ENCODE results near the gene MYO1E.
"Not testable (repeated sequence)": the region's sequence is repeated elsewhere in the genome, so short reads cannot be mapped to it uniquely, and the experiment has no call there.

The MYO1E gene

DNA sequence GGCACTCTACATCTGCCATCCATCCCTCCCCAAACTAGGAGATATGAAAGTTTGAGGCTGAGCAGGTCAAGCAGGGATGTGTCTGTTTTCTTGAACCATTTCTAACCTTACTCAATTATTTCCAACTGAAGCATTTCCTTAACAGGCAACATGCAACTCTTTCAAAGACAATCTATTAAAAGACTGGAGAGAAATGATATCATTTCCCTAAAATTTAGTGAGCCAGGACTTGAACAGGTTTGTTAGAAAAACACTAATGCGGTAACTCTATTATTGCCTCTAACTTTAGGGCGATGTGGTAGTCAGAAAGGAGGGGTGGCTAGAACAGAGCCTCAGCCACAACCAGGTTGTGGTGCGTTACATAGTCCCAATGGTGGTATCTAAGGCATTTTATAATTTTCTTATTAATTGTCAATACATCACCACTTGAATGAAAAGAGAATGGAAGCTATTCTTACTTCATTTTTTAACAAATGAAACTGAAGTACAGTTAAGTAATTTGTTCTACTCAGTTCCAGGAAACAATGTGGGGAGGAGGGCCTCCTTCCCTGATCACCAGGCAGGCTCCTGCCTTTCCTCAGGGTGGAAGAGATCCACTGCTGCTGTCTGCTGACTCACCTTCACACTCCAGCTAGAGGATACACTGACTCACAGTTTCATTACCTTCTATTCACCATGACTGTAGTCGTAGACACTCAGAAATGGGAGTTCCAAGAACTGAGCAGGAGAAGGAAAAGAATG lies 22.8 kb downstream of the MYO1E start:
- peak; percentile 51 for DNase-seq

GRCh38 chr15:59347915-59348314 lies 24.8 kb downstream of the MYO1E start:
- no peak for DNase-seq

DNA sequence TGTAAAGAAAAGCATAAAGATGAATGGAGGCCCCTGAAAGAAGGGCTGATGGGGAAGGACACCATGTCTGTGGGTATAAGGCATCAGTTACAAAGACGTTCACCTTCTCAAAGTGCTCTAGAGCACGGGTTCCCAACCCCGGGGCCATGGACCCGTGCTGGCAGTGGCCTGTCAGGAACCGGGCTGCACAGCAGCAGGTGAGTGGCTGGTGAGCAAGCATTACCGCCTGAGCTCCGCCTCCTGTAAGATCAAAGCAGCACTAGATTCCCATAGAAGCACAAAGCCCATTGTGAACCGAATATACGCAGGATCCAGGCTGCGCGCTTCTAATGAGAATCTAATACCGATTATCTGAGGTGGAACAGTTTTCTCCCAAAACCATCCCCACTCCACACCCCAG lies 25.7 kb downstream of the MYO1E start:
- DNase-seq: no peak

GRCh38 chr15:59345326-59345725 lies 27.3 kb downstream of the MYO1E start:
- no peak for DNase-seq

DNA sequence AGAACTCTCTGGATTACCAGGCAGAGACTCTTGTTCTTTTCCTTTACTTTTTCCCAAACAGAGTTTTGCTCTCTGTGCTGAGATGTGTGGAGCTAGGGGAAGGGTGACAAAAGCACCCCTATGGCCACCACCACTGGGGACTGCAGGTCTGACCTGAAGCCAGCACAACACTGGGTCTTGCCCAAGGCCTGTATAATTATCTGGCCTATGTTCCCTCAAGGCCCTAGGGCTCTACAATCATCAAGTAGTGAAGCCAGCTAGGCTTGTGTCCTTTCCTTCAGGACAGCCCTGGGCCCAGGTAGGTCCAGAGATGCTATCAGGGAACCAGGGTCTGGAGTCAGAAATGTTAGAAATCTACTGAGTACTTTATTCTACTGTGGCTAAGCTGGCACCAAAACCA lies 28.4 kb downstream of the MYO1E start:
- DNase-seq: no peak

DNA sequence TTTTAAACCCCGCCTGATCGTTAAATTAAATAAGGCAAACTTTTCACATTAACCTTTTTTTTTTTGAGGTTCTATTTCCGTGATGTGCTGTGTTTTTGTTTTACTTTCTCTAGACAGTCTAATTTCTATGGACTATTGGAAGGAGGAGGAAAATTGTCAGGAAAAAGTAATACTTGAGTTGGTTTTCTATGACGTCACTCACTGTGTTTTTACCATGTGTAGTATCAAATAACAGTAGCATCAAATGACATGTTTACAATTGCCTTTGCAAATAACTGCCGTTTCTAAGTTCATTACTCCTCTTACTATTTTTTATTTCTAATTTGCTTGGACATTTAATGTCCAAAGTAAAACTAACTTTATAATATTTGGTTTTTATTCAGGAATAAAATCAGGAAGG lies 32.3 kb downstream of the MYO1E start:
- DNase-seq: no peak

- no peak for DNase-seq
These were observed 33.4 kb downstream of the MYO1E start for GRCh38 chr15:59339252-59339672.

- no peak for DNase-seq
These were observed 34.3 kb downstream of the MYO1E start for GRCh38 chr15:59338414-59338813.

DNA sequence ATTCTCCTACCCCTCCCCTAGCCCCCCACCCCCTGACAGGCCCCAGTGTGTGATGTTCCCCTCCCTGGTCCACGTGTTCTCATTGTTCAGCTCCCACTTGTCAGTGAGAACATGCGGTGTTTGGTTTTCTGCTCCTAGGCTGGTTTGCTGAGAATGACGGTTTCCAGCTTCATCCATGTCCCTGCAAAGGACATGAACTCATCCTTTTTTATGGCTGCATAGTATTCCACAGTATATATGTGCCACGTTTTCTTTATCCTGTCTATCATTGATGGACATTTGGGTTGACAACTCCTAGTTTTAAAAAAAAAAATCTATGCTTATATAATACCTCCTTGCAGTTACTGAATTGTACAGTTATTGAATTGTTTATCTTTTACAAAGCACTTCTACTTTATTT lies 35.9 kb downstream of the MYO1E start:
- DNase-seq: not testable (repeated sequence)

GRCh38 chr15:59335207-59335786 lies 37.4 kb downstream of the MYO1E start:
- no peak for DNase-seq

- no peak for DNase-seq
These were observed 38.6 kb downstream of the MYO1E start for GRCh38 chr15:59334076-59334415.

- no peak for DNase-seq
These were observed 39.1 kb downstream of the MYO1E start for GRCh38 chr15:59333401-59334075.

GRCh38 chr15:59332009-59332408 lies 40.7 kb downstream of the MYO1E start:
- no peak for DNase-seq

- no peak for DNase-seq
These were observed 42.0 kb downstream of the MYO1E start for GRCh38 chr15:59330649-59331048.

- DNase-seq: no peak
These were observed 42.9 kb downstream of the MYO1E start for GRCh38 chr15:59329570-59330350.

DNA sequence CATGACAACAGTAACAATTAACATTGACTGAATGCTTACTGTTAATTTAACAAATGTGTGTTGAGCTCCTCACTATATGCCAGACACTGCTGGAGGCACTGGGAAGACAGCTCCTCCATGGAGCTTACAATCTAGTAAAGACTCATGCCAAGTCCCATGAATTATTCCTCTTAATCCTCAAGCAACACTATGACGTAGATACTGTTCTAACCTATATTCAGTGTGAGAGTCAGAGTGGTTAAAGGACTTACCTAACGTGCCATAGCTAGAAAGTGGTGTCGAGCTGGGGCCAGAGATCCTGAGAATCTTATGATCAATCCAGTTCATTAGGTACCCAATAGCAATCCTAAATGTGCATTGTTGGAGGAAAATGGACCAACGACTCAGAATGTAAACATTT lies 43.6 kb downstream of the MYO1E start:
- DNase-seq: no peak

DNA sequence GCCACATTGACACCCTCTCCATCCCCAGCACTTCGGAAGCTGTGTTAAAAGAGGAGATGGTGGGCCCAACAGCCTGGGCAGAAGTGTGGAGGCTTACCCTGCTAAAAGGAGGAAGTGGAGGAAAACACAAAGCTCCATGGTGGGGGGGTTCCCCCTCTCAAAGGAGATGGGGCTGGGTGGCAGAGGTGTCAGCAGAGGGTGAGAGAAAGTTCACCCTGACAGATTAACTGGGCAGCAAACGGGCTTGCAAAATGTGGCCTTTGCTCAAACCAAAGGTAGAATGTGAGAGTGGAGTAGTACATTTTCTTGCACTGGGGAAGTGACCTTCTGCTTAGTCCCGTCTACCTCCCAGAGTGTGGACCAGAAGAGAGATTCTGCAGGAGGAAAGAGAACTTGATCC lies 44.7 kb downstream of the MYO1E start:
- no peak for DNase-seq

GRCh38 chr15:59326856-59327255 lies 45.8 kb downstream of the MYO1E start:
- DNase-seq: no peak

DNA sequence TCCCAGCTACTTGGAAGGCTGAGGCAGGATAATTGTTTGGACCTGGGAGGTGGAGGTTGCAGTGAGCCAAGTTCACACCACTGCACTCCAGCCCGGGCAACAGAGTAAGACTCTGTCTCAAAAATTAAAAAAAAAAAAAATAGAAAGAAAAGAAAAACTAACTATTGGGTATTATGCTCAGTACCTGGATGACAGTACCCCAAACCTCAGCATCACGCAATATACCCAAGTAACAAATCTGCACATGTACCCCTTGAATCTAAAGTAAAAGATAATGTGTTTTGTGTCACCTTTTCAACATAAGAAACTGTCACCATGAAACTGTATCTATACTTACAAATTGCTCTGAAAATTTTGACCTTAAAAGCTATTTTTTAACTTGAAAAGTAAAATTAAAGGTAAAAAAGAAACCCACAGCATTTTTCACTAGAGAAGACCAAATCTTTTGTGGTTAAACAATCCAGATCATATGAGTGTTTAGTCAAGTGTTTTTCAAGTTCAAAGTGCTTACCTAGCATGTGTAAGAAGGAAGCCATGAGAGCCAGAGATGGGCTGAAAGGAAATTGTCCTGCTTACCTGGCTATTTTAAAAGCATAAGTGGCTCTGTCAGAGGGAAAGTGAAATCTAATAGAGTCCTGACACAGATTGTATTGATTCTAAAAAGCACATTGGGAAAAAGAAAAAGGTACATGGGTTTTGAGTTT lies 50.5 kb downstream of the MYO1E start:
- no peak for DNase-seq

DNA sequence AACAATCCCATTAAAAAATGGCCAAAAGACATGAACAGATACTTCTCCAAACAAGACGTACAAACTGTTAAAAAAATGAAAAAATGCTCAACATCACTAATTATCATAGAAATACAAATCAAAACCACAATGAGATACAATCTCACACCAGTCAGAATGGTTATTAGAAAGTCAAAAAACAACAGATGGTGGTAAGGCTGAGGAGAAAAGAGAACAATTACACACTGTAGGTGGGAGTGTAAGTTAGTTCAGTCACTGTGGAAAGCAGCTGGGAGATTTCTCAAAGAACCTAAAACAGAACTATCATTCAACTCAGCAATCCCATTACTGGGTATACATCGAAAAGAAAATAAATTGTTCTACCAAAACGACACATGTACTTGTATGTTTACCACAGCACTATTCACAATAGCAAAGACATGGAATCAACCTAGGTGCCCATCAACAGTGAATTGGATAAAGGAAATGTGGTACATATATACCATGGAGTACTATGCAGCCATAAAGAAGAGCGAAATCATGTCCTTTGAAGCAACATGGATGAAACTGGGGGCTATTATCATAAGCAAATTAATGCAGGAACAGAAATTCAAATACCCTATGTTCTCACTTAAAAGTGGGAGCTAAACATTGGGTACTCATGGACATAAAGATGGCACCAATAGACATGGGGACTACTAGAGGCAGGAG lies 51.5 kb downstream of the MYO1E start:
- no peak for DNase-seq

- no peak for DNase-seq
These were observed 55.5 kb downstream of the MYO1E start for GRCh38 chr15:59317211-59317610.

GRCh38 chr15:59315914-59316451 lies 56.7 kb downstream of the MYO1E start:
- DNase-seq: no peak
